HCT116 (cell line): ENCODE results near the gene LIPA. TPM values are rescaled to one million over a fixed set of nuclear protein-coding genes. Genes with fewer than 3 reads are reported as not detected.
"Not testable (repeated sequence)": the region's sequence is repeated elsewhere in the genome, so short reads cannot be mapped to it uniquely, and the experiment has no call there.

Experiments
- ATAC-seq: fragments of 200-7000 bp; cut with Tn5 transposase; 2 replicates; pipeline ENCODE4 v1.9.1; 2020; ENCODE audit warnings: mild to moderate bottlenecking, moderate library complexity
- BruUV-seq: library from RNA; stranded (reverse); fragments of 400-500 nt; replicated peaks from 2 replicates; lab custom pipeline; 2021; lab: Mats Ljungman, UMichigan
- CTCF ChIA-PET: fragments of 300-600 bp; sonication (Branson Sonifier 250); formaldehyde crosslinking; loops from one replicate; lab custom pipeline; 2021; ENCODE audit warnings: antibody characterized with exemption; lab: Charles Lee
- POLR2A ChIA-PET: fragments of 300-600, 350-600 bp; sonication (Branson Sonifier 250); formaldehyde crosslinking; loops from one replicate; lab custom pipeline; 2021; ENCODE audit warnings: antibody characterized with exemption; lab: Charles Lee
- RAD21 ChIA-PET, 2 experiments: fragments of 300-600 bp; sonication (Branson Sonifier 250); formaldehyde crosslinking; loops; one replicate each; lab custom pipeline; 2023; ENCODE audit warnings: low total read pairs in 2 of 2; ENCODE audit not compliant: uncharacterized antibody in 2 of 2, unreplicated experiment in 2 of 2, low non-redundant PET in 1 of 2; lab: Charles Lee
- DNase-seq: peaks from one replicate; pipeline ENCODE4 v3.0.0-alpha.2; 2010; ENCODE audit warnings: low read depth, low spot score
- H2AFZ ChIP-seq: fragments of 200-600 bp; shearing (Covaris generic), sonication (generic); 2 replicates; pipeline ENCODE4 v1.6.1; 2017; ENCODE audit warnings: low read depth, mixed run types, mixed read lengths, antibody characterized with exemption, low read length; ENCODE audit not compliant: poor library complexity, severe bottlenecking
- H3K27ac ChIP-seq: 2 replicates; pipeline ENCODE4 v1.5.1; 2012; ENCODE audit warnings: low read depth, low read length
- H3K27me3 ChIP-seq: fragments of 200-600 bp; sonication (generic); 2 replicates; pipeline ENCODE4 v1.6.1; 2016; ENCODE audit warnings: mixed run types, low read length, mixed read lengths; ENCODE audit not compliant: insufficient read depth
- H3K36me3 ChIP-seq, 2 experiments: fragments of 200-500 bp in 1 of 2; fragments of 200-600 bp in 1 of 2; sonication (Bioruptor generic) in 1 of 2; sonication (generic) in 1 of 2; 2 replicates each; pipeline versions ENCODE4 v1.5.1 to v1.6.1; 2014 to 2016; ENCODE audit warnings: low read length in 2 of 2, inconsistent platforms in 1 of 2, mixed read lengths in 1 of 2, mixed run types in 1 of 2; ENCODE audit not compliant: insufficient read depth in 2 of 2, control insufficient read depth in 1 of 2
- H3K4me1 ChIP-seq, 2 experiments: fragments of 200-600 bp in 1 of 2; sonication (generic) in 1 of 2; 2 replicates each; pipeline versions ENCODE4 v1.5.1 to v1.6.1; 2012 to 2017; ENCODE audit warnings: low read length in 2 of 2, inconsistent platforms in 1 of 2, mild to moderate bottlenecking in 1 of 2, mixed read lengths in 1 of 2, mixed run types in 1 of 2, moderate library complexity in 1 of 2; ENCODE audit not compliant: insufficient read depth in 2 of 2, control insufficient read depth in 1 of 2
- H3K4me2 ChIP-seq: fragments of 200-600 bp; sonication (generic); 2 replicates; pipeline ENCODE4 v1.6.1; 2017; ENCODE audit warnings: mixed run types, low read length, mixed read lengths
- H3K4me3 ChIP-seq, 2 experiments: fragments of 200-600 bp in 1 of 2; sonication (generic) in 1 of 2; replicated peaks in 1 of 2; 2 replicates each; pipeline ENCODE4 v1.5.1; 2011 to 2016; ENCODE audit warnings: low read length in 2 of 2, control low read depth in 1 of 2, low read depth in 1 of 2, mild to moderate bottlenecking in 1 of 2, mixed read lengths in 1 of 2, mixed run types in 1 of 2
- H3K79me2 ChIP-seq: fragments of 200-600 bp; sonication (generic); 2 replicates; pipeline ENCODE4 v1.6.1; 2017; ENCODE audit warnings: mild to moderate bottlenecking, mixed run types, low read length, moderate library complexity, mixed read lengths; ENCODE audit not compliant: insufficient read depth
- H3K9ac ChIP-seq: fragments of 200-600 bp; sonication (generic); 2 replicates; pipeline ENCODE4 v1.6.1; 2016; ENCODE audit warnings: low read length, mixed read lengths
- H3K9me2 ChIP-seq: fragments of 200-600 bp; sonication (generic), shearing (Covaris generic); 2 replicates; pipeline ENCODE4 v1.6.1; 2017; ENCODE audit warnings: mixed run types, mild to moderate bottlenecking, moderate library complexity; ENCODE audit not compliant: insufficient read depth
- H3K9me3 ChIP-seq, 2 experiments: fragments of 200-500 bp in 1 of 2; fragments of 200-600 bp in 1 of 2; sonication (Bioruptor generic) in 1 of 2; sonication (generic) in 1 of 2; 2 replicates each; pipeline ENCODE4 v1.6.1; 2014 to 2017; ENCODE audit warnings: low read length in 2 of 2, mixed read lengths in 2 of 2, inconsistent platforms in 1 of 2, low read depth in 1 of 2, mild to moderate bottlenecking in 1 of 2, mixed run types in 1 of 2, moderate library complexity in 1 of 2; ENCODE audit not compliant: control insufficient read depth in 1 of 2, insufficient read depth in 1 of 2
- H4K20me1 ChIP-seq: fragments of 200-600 bp; sonication (generic), shearing (Covaris generic); 2 replicates; pipeline ENCODE4 v1.6.1; 2017; ENCODE audit warnings: mixed run types, mild to moderate bottlenecking, moderate library complexity; ENCODE audit not compliant: insufficient read depth
- ATF3 ChIP-seq: IDR thresholded peaks from 2 replicates; pipeline ENCODE4 v1.6.1; 2012
- CTCF ChIP-seq, 3 experiments: fragments of 200-600 bp in 1 of 3; sonication (generic) in 1 of 3; IDR thresholded peaks in 2 of 3; conservative IDR thresholded peaks in 1 of 3; 2 replicates each; pipeline ENCODE4 v1.5.1; 2012 to 2017; ENCODE audit warnings: low read depth in 2 of 3, low read length in 2 of 3, antibody characterized with exemption in 1 of 3, borderline replicate concordance in 1 of 3, control low read depth in 1 of 3, mild to moderate bottlenecking in 1 of 3, mixed read lengths in 1 of 3, mixed run types in 1 of 3, moderate library complexity in 1 of 3; ENCODE audit not compliant: insufficient read depth in 1 of 3
- EGR1 ChIP-seq: IDR thresholded peaks from 2 replicates; pipeline ENCODE4 v1.6.1; 2012; ENCODE audit warnings: low read depth
- ELF1 ChIP-seq: IDR thresholded peaks from 2 replicates; pipeline ENCODE4 v1.6.1; 2012; ENCODE audit warnings: low read depth, borderline replicate concordance
- EZH2 ChIP-seq: fragments of 200-600 bp; sonication (generic); IDR thresholded peaks from 2 replicates; pipeline ENCODE4 v1.6.1; 2017; ENCODE audit warnings: antibody characterized with exemption, mixed run types
- EZH2phosphoT487 ChIP-seq: fragments of 200-600 bp; IDR thresholded peaks from 2 replicates; pipeline ENCODE4 v1.6.1; 2018; ENCODE audit warnings: antibody characterized with exemption, borderline replicate concordance
- FOSL1 ChIP-seq: IDR thresholded peaks from 2 replicates; pipeline ENCODE4 v1.6.1; 2012; ENCODE audit warnings: low read depth
- MAX ChIP-seq: IDR thresholded peaks from 2 replicates; pipeline ENCODE4 v1.6.1; 2012
- POLR2AphosphoS5 ChIP-seq: IDR thresholded peaks from 2 replicates; pipeline ENCODE4 v1.6.1; 2011; ENCODE audit warnings: mild to moderate bottlenecking, low read depth, low read length, moderate library complexity
- REST ChIP-seq: IDR thresholded peaks from 2 replicates; pipeline ENCODE4 v1.6.1; 2012; ENCODE audit warnings: low read depth
- SIN3A ChIP-seq: IDR thresholded peaks from 2 replicates; pipeline ENCODE4 v1.6.1; 2012; ENCODE audit warnings: low read depth
- SP1 ChIP-seq: IDR thresholded peaks from 2 replicates; pipeline ENCODE4 v1.6.1; 2012; ENCODE audit warnings: low read depth
- SRF ChIP-seq: IDR thresholded peaks from 2 replicates; pipeline ENCODE4 v1.6.1; 2012; ENCODE audit warnings: low read depth
- YY1 ChIP-seq: IDR thresholded peaks from 2 replicates; pipeline ENCODE4 v1.6.1; 2011; ENCODE audit warnings: low read length, low read depth, moderate library complexity, mild to moderate bottlenecking; ENCODE audit not compliant: insufficient replicate concordance; ENCODE audit errors: extremely low read depth
- intact Hi-C: fragments of 100-400 bp; cut with micrococcal nuclease; formaldehyde crosslinking; loops from 2 replicates; pipeline ENCODE4 v1.10.0; 2022
- total RNA-seq: library from RNA; stranded (reverse); gene quantifications from one replicate; pipeline ENCODE4 v1.2.1, GENCODE V29; 2021; ENCODE audit not compliant: unreplicated experiment

The LIPA gene
- total RNA-seq, 1 experiment from 2014 or later, result 27.1 TPM

- no peak overlapping the region for H3K4me2 ChIP-seq
- ATAC-seq (no peak), DNase-seq (no peak)
- no peak overlapping the region for H2AFZ ChIP-seq
- no peaks in the 10 kb centered on the region for H4K20me1 ChIP-seq
- H3K9ac ChIP-seq, result no peak overlapping the region
- H3K9me2 ChIP-seq, result peaks cover 2% of the 10 kb centered on the region; the same call in 1 of the 2 replicates
- H3K79me2 ChIP-seq, result no peaks in the 10 kb centered on the region
- TF ChIP-seq EGR1, result no peak
- no peak for TF ChIP-seq SRF
- no peak for TF ChIP-seq ELF1
- TF ChIP-seq YY1, result no peak
- TF ChIP-seq SP1, result no peak
- TF ChIP-seq FOSL1, result no peak
- no peak for TF ChIP-seq EZH2
- no peak for TF ChIP-seq ATF3
- TF ChIP-seq CTCF (IDR thresholded peaks at IDR 0.05 in 2 of 3, conservative IDR thresholded peaks at IDR 0.05 in 1 of 3; ENCODE audit: borderline replicate concordance in 1 of 3, insufficient read depth in 1 of 3, low read depth in 2 of 3, low read length in 2 of 3), result no peak
- TF ChIP-seq EZH2phosphoT487, result no peak
- TF ChIP-seq SIN3A, result no peak
- no peak for TF ChIP-seq REST
- no peak for TF ChIP-seq POLR2AphosphoS5
- no peak for TF ChIP-seq MAX
- H3K9me3 ChIP-seq, result no peaks in the 10 kb centered on the region
- ChIA-PET RAD21 (no interaction called here), POLR2A (no interaction called here), CTCF (no interaction called here)
- no peaks in the 10 kb centered on the region for H3K36me3 ChIP-seq
- H3K4me1 ChIP-seq, result no peaks in the 10 kb centered on the region
- BruUV-seq, result no TSS peak
- H3K4me3 ChIP-seq, result no peak overlapping the region
- intact Hi-C loops, result no loop called here
- no peaks in the 10 kb centered on the region for H3K27me3 ChIP-seq
- H3K27ac ChIP-seq, result no peak overlapping the region
Measured at GRCh38 chr10:89171263-89171872, 80.2 kb downstream of the LIPA start.

- H3K36me3 ChIP-seq, H3K27me3 ChIP-seq, H3K4me2 ChIP-seq, ATAC-seq, H3K27ac ChIP-seq, POLR2A ChIA-PET, H4K20me1 ChIP-seq, RAD21 ChIA-PET, H3K9me3 ChIP-seq, H3K9ac ChIP-seq, H2AFZ ChIP-seq, H3K4me1 ChIP-seq, BruUV-seq, H3K79me2 ChIP-seq, intact Hi-C loops, DNase-seq, H3K9me2 ChIP-seq, CTCF ChIA-PET, H3K4me3 ChIP-seq: not testable (repeated sequence)
Measured at GRCh38 chr10:89168354-89168900, 83.1 kb downstream of the LIPA start.
